ENCODE data around the gene SETD2.

DNA sequence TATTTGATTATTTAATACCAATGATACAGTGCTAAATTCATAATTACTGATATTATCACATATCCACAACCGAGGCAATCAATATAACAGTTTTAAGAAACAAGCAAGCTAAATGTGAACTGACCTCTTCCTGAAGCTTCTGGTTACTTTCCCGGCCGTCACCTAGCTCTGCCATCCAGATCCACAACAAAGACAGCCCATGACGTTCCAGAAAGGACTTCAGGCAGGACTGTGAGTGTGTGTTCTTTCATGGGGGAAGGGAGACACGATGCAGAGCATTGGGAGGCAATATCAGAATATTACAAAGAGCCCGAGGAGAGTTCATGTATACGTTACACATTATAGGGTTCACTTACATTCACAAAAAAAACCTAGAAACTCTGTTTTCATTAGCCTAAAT, 77.8 kb downstream of the SETD2 start:
- TF ChIP-seq, protein P1, sequence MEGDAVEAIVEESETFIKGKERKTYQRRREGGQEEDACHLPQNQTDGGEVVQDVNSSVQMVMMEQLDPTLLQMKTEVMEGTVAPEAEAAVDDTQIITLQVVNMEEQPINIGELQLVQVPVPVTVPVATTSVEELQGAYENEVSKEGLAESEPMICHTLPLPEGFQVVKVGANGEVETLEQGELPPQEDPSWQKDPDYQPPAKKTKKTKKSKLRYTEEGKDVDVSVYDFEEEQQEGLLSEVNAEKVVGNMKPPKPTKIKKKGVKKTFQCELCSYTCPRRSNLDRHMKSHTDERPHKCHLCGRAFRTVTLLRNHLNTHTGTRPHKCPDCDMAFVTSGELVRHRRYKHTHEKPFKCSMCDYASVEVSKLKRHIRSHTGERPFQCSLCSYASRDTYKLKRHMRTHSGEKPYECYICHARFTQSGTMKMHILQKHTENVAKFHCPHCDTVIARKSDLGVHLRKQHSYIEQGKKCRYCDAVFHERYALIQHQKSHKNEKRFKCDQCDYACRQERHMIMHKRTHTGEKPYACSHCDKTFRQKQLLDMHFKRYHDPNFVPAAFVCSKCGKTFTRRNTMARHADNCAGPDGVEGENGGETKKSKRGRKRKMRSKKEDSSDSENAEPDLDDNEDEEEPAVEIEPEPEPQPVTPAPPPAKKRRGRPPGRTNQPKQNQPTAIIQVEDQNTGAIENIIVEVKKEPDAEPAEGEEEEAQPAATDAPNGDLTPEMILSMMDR (IDR thresholded peaks at IDR 0.05), result no peak
- no peak for TF ChIP-seq EZH2 (IDR thresholded peaks at IDR 0.05; ENCODE audit: borderline replicate concordance, insufficient read depth, low read depth, low read length, poor library complexity, severe bottlenecking)

Measured in B cell (primary cell).